HG03159 (cell line): ENCODE measurements around the gene TMEM30A.

ENCODE experiments used
- ATAC-seq: cut with Tn5 transposase; IDR thresholded peaks from one replicate; pipeline ENCODE4 v1.9.1; 2021; ENCODE audit warnings: mild to moderate bottlenecking, moderate library complexity; ENCODE audit not compliant: unreplicated experiment

TMEM30A gene

GRCh38 chr6:75292555-75292954, 8.0 kb upstream of the TMEM30A start:
- ATAC-seq = no peak

- no peak for ATAC-seq
Measured at GRCh38 chr6:75291744-75292143, 7.2 kb upstream of the TMEM30A start.

- no peak for ATAC-seq
Measured at GRCh38 chr6:75291331-75291730, 6.7 kb upstream of the TMEM30A start.

- no peak for ATAC-seq
Measured at GRCh38 chr6:75290136-75290945, 5.7 kb upstream of the TMEM30A start.

- ATAC-seq = no peak
Measured at GRCh38 chr6:75288023-75288422, 3.4 kb upstream of the TMEM30A start.

- no peak for ATAC-seq
Measured at GRCh38 chr6:75287424-75287823, 2.8 kb upstream of the TMEM30A start.

GRCh38 chr6:75286955-75287354, 2.4 kb upstream of the TMEM30A start:
- ATAC-seq = no peak

GRCh38 chr6:75285283-75285639, 669 bp upstream of the TMEM30A start:
- no peak for ATAC-seq

GRCh38 chr6:75283907-75284631, 523 bp downstream of the TMEM30A start:
- ATAC-seq = peak; percentile 21

GRCh38 chr6:75282706-75283105, 1.9 kb downstream of the TMEM30A start:
- ATAC-seq = no peak

- no peak for ATAC-seq
Measured at GRCh38 chr6:75281653-75282052, 2.9 kb downstream of the TMEM30A start.

- no peak for ATAC-seq
Measured at GRCh38 chr6:75280131-75280855, 4.3 kb downstream of the TMEM30A start.

GRCh38 chr6:75279418-75279817, 5.2 kb downstream of the TMEM30A start:
- no peak for ATAC-seq

GRCh38 chr6:75278474-75279077, 6.0 kb downstream of the TMEM30A start:
- ATAC-seq = no peak

GRCh38 chr6:75275067-75275466, 9.5 kb downstream of the TMEM30A start:
- ATAC-seq = no peak

GRCh38 chr6:75273009-75273408, 11.6 kb downstream of the TMEM30A start:
- ATAC-seq = peak; percentile 44

- ATAC-seq = no peak
Measured at GRCh38 chr6:75272145-75272840, 12.3 kb downstream of the TMEM30A start.

GRCh38 chr6:75268988-75269354, 15.6 kb downstream of the TMEM30A start:
- no peak for ATAC-seq

- no peak for ATAC-seq
Measured at GRCh38 chr6:75268121-75268987, 16.2 kb downstream of the TMEM30A start.

GRCh38 chr6:75267461-75267860, 17.1 kb downstream of the TMEM30A start:
- no peak for ATAC-seq
